Non-pigmented ciliary epithelial cell (primary cell): ENCODE results near the gene DENND1B.
"Not testable (repeated sequence)": the region's sequence is repeated elsewhere in the genome, so short reads cannot be mapped to it uniquely, and the experiment has no call there.

ENCODE experiments used
- DNase-seq: peaks from one replicate; pipeline ENCODE4 v3.0.0-alpha.2; 2010; ENCODE audit warnings: low read depth

DENND1B gene

DNA sequence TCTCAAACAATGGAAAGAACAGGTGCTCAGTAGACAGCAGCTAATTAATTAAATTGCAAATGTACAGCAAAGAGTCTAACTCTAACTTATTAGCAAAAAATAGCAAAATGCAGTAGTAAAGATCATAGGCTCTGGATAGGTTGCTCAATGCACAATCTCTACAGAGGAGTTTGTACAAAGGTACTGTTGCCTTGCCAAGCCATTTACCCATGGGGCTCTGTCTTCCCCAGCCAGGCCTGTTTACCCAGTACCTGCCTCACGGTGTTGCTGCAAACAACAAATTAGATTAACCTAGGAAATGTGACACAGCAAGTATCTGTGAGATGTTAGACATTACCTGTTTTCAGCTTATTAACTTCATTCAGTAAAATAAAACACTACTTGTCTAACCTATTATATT is 222.0 kb downstream of the DENND1B start:
- DNase-seq = no peak

DNA sequence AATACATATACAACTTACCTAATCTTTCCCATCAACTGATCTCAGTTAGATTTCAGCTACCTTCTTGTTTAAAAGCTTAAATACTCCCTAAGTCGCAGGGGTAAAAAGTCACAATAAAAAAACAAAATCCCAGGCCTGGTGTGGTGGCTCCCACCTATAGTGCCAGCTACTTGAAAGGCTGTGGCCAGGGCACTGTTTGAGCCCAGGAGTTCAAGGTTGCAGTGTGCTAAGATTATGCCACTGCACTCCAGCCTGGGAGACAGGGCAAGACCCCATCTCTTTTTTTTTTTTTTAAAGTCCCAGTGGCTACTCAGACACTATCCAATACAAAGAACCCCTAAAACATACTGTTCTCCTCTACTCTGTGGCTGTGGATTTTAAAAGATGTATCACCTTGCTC is 228.3 kb downstream of the DENND1B start:
- no peak for DNase-seq

DNA sequence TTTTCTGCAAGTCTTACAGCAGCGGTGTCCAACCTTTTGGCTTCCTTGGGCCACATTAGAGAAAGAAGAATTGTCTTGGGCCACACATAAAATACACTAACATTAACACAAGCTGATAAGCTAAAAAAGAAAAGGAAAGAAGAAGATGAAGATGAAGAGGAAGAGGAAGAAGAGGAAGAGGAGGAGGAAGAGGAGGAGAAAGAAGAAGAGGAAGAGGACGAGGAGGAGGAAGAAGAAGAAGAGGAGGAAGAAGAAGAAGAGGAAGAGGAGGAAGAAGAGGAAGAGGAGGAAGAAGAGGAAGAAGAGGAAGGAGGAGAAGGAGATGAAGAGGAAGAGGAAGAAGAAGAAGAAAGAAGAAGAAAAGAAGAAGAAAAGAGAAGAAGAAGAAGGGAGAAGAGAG is 230.7 kb downstream of the DENND1B start:
- no peak for DNase-seq

GRCh38 chr1:197544130-197544529 is 231.2 kb downstream of the DENND1B start:
- DNase-seq = no peak

DNA sequence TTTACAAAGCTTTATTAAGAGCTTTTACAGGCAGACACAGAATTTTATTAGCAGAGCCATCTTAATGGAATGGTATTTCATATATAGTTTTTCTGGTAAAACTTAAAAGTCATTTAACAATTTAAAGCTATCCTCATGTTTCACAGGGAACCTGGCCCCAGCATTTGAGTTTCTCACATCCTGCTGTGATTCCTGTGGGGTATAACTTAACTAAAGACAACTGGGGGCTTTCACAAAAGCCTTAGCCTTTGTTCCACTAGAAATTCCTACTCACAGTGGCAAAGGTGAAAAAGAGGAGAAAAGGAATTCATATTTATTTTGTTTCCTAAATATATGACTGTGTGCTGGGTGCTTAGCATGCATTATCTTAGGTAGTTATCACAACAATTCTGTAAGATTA is 233.9 kb downstream of the DENND1B start:
- DNase-seq = no peak

- DNase-seq = no peak
These were observed 248.4 kb downstream of the DENND1B start for GRCh38 chr1:197526736-197527371.

DNA sequence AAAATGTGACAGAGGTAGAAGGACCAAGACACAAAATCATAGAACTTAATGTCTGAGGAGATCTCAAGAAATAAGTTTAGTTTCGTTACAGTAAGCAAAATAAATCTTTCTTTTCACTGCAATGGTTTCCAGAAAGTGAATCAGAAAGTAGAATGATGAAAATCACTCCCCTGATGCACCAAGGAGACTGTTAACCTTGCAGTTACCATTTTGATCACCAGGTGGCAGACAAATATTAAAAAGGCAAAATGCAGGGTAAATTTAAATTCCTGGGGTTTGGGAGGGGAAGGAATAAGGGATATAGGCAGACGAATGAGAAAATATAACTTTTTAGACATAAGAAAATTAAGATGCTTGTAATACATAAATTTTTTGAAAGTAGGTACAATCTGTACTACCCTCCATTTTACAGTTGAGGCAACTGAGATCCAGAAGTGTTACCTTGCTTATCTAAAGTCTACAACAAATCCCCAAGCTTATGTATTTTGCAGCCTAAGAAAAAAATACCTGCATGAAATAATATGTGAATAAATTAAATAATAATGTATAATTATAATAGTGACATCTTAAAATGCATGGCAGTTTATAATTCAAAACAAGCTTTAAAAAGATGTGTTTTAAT is 254.1 kb downstream of the DENND1B start:
- DNase-seq = peak; percentile 10

DNA sequence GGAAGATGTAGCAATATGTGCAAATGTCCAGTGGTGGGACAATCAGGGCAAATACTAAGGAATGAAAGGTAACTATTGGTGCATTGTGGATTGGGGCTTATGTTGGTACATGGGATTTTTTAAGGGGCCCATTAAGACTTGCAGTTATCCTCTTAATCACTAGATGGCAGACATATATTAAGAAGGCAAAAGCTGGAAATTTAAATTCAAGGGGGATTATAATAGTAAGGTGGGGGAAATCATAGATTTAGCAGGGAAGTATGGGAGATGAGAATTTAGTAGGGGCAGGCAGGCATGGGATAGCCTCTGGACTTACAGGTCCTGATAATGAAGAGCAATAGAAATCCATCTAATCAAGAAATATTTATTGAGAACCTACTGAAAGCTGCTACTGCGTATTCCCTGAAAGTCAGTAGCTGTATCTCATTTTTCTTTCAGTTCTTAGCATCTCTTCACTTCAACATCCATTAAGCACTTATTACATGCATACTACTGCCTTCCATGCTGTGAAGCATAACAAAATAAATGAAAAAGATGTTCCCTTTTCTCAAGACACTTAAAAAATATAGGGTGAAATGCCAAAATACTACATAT is 255.4 kb downstream of the DENND1B start:
- DNase-seq = no peak

DNA sequence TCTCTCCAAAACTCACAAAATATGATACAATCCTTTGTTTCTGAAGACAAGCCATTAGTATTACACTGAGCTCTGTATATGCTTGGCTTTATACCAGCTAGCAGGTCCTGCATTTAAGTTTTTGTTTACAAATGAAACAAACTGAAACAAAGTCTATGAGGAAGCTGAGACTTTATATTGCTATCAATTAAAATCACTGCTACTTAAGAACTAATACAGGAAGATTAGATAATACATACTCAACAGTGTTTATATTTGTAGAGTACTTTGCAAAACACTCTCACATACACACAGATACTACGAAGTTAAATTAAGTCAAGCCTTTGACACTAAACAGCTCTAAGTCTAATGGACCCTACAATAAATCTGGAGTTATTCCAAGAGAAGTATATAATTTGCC is 259.9 kb downstream of the DENND1B start:
- DNase-seq = no peak

DNA sequence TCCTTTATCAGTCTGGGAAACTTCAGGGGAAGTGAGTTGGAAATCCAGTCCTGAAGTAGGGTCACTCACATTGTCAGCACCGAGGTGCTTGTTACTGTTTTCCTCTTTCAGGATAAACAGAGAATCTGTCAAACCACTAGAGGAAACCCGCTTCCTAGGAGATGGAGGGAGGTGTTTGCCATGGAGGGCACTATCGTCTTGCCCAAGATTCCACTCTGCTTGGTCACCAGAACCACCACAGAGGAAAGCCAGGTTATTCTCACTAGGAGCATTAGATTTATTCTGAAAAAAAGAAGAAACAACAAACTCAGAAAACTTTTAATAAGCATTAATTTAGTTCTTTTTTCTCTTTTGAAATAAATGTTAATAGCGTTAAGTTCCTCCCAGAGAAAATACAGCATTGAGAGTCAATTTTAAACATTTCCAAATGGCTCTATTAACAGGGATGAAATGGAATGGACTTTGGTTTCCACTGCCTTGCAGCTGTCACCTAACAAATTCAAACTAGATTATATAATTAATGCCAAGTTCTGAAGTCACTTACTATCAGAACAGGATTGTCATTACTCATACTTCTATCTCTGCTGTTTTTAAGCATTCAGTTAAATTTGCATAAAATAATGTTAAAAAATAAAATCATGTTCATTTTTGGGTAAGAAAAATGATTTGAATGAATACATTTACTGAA is 264.4 kb downstream of the DENND1B start:
- no peak for DNase-seq

- no peak for DNase-seq
These were observed 278.6 kb downstream of the DENND1B start for GRCh38 chr1:197496722-197497121.

DNA sequence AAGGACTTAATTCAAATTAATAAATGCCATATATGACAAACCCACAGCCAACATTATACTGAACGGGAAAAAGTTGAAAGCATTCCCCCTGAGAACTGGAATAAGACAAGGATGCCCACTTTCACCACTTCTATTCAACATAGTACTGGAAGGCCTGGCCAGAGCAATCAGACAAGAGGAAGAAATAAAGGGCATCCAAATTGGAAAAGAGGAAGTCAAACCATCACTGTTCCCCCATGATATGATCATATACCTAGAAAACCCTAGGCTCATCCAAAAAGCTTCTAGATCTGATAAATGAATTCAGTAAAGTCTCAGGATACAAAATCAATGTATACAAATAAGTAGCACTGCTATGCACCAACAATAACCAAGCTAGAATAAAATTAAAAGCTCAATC is 283.8 kb downstream of the DENND1B start:
- DNase-seq = not testable (repeated sequence)

DNA sequence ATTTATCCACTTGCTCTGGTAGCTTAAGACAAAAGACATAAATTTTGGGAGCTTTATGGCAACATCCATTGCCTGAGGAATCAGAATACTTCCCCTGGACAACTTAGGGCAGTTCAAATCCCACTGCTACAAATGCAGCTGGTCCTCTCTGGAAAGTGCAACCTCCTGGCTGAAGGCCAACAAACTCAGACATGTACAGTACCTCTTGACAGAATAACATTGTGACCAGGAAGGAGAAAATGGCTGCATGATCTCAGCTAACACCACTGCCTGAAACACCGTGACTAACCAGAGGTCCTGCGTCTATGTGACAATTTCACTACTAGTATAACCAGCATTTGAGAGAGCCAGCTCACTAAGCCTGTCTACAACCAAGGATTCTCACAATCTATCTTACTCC is 288.3 kb downstream of the DENND1B start:
- DNase-seq = no peak

DNA sequence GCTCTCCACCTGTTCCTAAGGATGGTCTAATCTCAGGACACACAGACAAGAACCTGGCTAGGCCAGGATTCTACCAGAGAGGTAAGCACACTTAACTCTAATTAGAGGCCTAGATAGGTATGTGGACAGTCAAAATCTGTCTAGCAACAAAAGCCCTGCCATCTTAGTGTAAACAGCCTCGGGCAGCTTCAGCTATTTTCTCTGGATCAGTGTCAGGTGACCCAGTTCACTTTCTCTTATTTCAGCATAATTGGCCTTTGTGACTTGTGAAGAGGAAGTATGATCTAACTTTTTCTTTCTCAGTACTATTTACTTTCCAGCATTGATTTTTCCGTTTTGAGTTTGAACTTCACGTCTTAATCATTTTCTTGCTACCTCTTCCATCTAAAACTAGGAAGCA is 289.5 kb downstream of the DENND1B start:
- DNase-seq = no peak

DNA sequence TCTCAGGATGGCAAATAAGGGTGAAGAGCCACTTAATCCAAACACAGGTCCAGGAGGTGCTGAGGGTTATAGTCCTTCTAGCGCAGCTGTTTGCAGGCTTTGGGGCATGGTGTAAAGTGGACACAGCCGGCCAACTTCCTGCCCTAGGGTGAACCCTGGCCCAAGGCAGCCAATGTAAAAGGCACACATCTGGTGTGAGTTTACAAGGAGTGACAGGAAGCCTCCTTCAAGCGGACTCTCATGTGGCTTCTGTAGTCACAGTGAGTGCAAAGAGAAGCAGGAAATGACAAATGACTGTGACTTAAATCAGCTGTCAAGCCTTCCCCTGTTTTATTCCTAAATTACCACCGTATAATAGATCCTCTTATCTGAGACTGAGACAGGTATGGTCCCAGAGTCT is 294.2 kb downstream of the DENND1B start:
- no peak for DNase-seq

DNA sequence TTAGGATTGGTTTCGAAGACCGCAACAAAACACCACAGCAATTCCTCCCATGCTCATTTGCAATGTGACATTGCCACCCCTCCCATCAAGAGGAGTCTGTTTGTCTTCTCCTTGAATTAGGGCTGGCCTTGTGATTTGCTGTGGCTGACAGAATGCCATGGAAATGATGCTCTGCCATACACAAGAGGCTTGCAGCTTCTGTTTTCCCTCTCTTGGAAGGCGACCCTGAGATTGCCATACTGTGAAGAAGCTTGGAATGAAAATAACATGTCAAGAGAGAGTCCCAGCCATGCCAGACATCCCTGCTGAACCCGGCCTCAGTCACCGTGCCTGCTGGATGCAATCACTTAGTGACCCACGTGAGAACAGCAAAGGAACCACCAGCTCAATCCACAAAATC is 294.8 kb downstream of the DENND1B start:
- DNase-seq = no peak

DNA sequence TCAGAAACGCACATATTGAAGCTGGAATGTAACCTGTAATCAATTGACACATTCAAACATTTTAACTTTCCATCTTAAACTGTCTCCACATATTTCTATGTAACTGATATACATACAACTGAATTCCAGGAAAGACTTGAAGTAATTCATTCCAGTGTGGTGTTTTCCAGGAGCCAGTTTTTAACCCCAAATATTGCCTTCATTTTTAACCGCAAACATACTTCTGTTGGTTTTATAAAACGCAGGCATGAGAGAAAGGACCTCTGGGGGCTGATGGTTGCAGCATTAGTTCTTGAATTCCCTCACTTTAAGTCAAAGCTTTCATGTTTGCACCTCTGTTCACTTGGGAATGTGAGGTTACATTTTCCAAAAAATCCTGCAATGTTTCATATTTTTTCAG is 303.1 kb downstream of the DENND1B start:
- no peak for DNase-seq

DNA sequence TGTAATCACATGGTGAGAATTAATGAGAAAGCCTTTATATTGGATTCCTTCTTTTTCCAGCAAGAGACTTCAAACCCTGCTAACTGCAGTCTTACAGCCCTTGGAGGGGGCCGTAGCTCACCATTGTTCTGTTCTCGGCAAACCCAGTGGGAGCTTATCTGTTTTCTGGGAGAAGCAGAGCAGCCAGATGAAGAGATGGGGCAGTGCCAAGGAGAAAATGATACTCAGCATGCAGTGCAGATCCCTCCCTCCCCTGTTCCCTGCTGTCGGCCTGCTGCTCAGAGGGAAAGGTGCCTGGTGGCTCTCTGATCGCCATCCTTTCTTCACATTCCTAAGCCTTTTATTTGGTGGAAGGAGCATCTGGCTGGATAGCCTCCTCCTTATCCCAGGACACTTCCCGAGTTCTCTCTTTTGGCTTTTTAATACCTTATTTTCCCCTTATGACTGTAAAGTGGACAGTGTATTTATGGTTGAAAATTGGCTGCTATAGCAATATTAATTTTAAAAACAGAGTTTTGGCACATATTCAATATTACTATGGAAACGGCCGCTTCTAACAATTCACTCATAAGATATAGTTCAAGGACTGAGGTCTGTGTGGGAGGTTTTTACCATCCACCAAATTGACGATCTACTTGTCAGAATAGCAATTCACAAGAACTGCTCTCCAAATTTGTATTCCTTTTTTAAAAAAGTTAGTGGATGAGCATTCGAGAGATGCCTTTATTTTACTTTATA is 303.9 kb downstream of the DENND1B start:
- no peak for DNase-seq

GRCh38 chr1:197470330-197470729 is 304.9 kb downstream of the DENND1B start:
- DNase-seq = no peak

DNA sequence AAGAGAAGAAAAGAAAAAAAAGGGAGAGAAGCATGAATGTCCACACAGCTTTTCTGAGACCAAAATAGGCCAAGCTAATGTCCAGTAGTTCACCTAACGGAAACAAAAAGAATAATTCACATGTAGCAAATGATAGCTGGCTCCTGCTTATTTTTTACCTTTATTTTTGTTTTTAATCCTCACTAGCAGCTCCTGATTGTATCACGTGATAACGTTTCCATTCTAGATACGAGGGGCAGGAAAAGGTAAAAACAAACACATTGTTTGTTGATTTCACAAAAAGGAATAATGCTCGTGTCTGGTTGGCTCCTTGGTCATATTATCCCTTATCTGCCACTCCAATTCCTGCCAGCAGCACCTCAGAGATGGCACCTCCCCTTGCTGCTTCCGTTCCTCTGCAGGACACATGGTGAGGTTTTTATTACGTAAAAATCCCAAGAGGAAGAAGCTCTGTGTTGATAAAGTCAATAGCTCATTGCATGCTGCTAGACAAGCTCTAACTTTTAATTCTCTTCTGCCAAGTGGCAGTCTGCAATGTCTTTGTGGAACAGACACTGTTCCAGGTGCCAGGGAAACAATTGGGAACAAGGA is 305.6 kb downstream of the DENND1B start:
- no peak for DNase-seq

GRCh38 chr1:197468543-197469175 is 306.6 kb downstream of the DENND1B start:
- no peak for DNase-seq

DNA sequence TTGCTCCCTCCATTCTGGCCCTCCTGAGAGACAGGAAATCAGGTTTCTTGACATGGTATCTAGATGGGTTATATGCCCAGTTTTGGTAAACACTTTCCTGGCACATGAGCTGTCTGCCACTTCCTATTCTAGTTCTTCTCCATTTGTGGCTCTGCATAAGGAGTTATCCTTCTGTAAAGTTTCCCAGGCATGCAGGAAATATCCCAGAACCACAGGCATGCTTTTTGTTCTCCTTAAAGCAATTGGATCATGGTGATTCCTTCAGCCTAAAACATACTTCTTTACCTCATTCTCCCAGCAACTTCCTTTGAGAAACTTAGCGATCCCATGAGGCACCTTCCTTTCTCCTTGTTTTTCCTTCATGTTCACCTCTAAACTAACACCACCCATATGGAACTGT is 307.4 kb downstream of the DENND1B start:
- no peak for DNase-seq
